Measurements from ENCODE around the gene BACE1-AS. TPM values are rescaled to one million over a fixed set of nuclear protein-coding genes. Genes with fewer than 3 reads are reported as not detected.

Gene BACE1-AS
- total RNA-seq, 1 experiment from 2014 or later = 6.9 TPM

GRCh38 chr11:117287668-117288067 lies 3.5 kb upstream of the BACE1-AS start:
- ChIA-PET POLR2A (interaction anchor here (1.5 kb wide), 1 partner anchor 8 kb away, joined by 3 read pairs; no protein-coding TSS in a partner anchor), CTCF (interaction anchor here (0.6 to 0.9 kb wide), 2 partner anchors 23 to 48 kb away, joined by 3 to 5 read pairs; no protein-coding TSS in a partner anchor)
- intact Hi-C loops (cut with micrococcal nuclease) = no loop called here
- no peak for DNase-seq (ENCODE audit: unreplicated experiment)
- Mint-ChIP-seq H3K27me3 (ENCODE audit: insufficient read depth, unreplicated experiment) (no peaks in the 10 kb centered on the region), H3K9me3 (ENCODE audit: unreplicated experiment) (no peaks in the 10 kb centered on the region), H3K36me3 (ENCODE audit: insufficient read depth, unreplicated experiment) (peaks cover 79% of the 10 kb centered on the region), H3K27ac (ENCODE audit: low read depth, unreplicated experiment) (no peak overlapping the region), H3K4me3 (ENCODE audit: unreplicated experiment) (no peak overlapping the region), H3K4me1 (ENCODE audit: insufficient read depth, unreplicated experiment) (no peaks in the 10 kb centered on the region)
- TF ChIP-seq, protein P1, sequence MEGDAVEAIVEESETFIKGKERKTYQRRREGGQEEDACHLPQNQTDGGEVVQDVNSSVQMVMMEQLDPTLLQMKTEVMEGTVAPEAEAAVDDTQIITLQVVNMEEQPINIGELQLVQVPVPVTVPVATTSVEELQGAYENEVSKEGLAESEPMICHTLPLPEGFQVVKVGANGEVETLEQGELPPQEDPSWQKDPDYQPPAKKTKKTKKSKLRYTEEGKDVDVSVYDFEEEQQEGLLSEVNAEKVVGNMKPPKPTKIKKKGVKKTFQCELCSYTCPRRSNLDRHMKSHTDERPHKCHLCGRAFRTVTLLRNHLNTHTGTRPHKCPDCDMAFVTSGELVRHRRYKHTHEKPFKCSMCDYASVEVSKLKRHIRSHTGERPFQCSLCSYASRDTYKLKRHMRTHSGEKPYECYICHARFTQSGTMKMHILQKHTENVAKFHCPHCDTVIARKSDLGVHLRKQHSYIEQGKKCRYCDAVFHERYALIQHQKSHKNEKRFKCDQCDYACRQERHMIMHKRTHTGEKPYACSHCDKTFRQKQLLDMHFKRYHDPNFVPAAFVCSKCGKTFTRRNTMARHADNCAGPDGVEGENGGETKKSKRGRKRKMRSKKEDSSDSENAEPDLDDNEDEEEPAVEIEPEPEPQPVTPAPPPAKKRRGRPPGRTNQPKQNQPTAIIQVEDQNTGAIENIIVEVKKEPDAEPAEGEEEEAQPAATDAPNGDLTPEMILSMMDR (IDR thresholded peaks at IDR 0.05; ENCODE audit: unreplicated experiment) = no peak
- BruUV-seq (replicated peaks) = no TSS peak

GRCh38 chr11:117289795-117290194 lies 1.4 kb upstream of the BACE1-AS start:
- Mint-ChIP-seq H3K4me3 (ENCODE audit: unreplicated experiment) (no peak overlapping the region), H3K4me1 (ENCODE audit: insufficient read depth, unreplicated experiment) (no peaks in the 10 kb centered on the region), H3K27me3 (ENCODE audit: insufficient read depth, unreplicated experiment) (no peaks in the 10 kb centered on the region), H3K36me3 (ENCODE audit: insufficient read depth, unreplicated experiment) (peaks cover 59% of the 10 kb centered on the region), H3K27ac (ENCODE audit: low read depth, unreplicated experiment) (no peak overlapping the region), H3K9me3 (ENCODE audit: unreplicated experiment) (no peaks in the 10 kb centered on the region)
- TF ChIP-seq, protein P1 (IDR thresholded peaks at IDR 0.05; ENCODE audit: unreplicated experiment) = no peak
- DNase-seq (ENCODE audit: unreplicated experiment) = no peak
- intact Hi-C loops (cut with micrococcal nuclease) = no loop called here
- no TSS peak for BruUV-seq (replicated peaks)
- POLR2A ChIA-PET = no interaction called here
- CTCF ChIA-PET = no interaction called here

- TF ChIP-seq, protein P1 (IDR thresholded peaks at IDR 0.05; ENCODE audit: unreplicated experiment) = no peak
- no TSS peak for BruUV-seq (replicated peaks)
- peaks cover 35% of the 10 kb centered on the region for H3K36me3 Mint-ChIP-seq (ENCODE audit: insufficient read depth, unreplicated experiment)
- no peak for DNase-seq (ENCODE audit: unreplicated experiment)
- H3K27ac Mint-ChIP-seq (ENCODE audit: low read depth, unreplicated experiment) = no peak overlapping the region
- H3K4me3 Mint-ChIP-seq (ENCODE audit: unreplicated experiment) = no peak overlapping the region
- CTCF ChIA-PET = no interaction called here
- H3K9me3 Mint-ChIP-seq (ENCODE audit: unreplicated experiment) = no peaks in the 10 kb centered on the region
- POLR2A ChIA-PET = no interaction called here
- no peaks in the 10 kb centered on the region for H3K4me1 Mint-ChIP-seq (ENCODE audit: insufficient read depth, unreplicated experiment)
- intact Hi-C loops (cut with micrococcal nuclease) = no loop called here
- no peaks in the 10 kb centered on the region for H3K27me3 Mint-ChIP-seq (ENCODE audit: insufficient read depth, unreplicated experiment)
These were observed 1.5 kb downstream of the BACE1-AS start for GRCh38 chr11:117292616-117293015.

- TF ChIP-seq, protein P1 (IDR thresholded peaks at IDR 0.05; ENCODE audit: unreplicated experiment) = no peak
- ChIA-PET POLR2A (interaction anchor here (0.6 to 1.0 kb wide), 3 partner anchors 8 to 10 kb away, joined by 3 to 6 read pairs (median 3); no protein-coding TSS in a partner anchor), CTCF (no interaction called here)
- intact Hi-C loops (cut with micrococcal nuclease) = no loop called here
- Mint-ChIP-seq H3K4me3 (ENCODE audit: unreplicated experiment) (no peak overlapping the region), H3K36me3 (ENCODE audit: insufficient read depth, unreplicated experiment) (peaks cover 13% of the 10 kb centered on the region), H3K4me1 (ENCODE audit: insufficient read depth, unreplicated experiment) (peaks cover under 1% of the 10 kb centered on the region), H3K27ac (ENCODE audit: low read depth, unreplicated experiment) (no peak overlapping the region), H3K27me3 (ENCODE audit: insufficient read depth, unreplicated experiment) (no peaks in the 10 kb centered on the region), H3K9me3 (ENCODE audit: unreplicated experiment) (no peaks in the 10 kb centered on the region)
- no peak for DNase-seq (ENCODE audit: unreplicated experiment)
- BruUV-seq (replicated peaks) = no TSS peak
These were observed 4.4 kb downstream of the BACE1-AS start for GRCh38 chr11:117295438-117296137.
